EL (cell line): ENCODE results near the gene EDAR.

ENCODE experiments used
- DNase-seq: peaks from one replicate; pipeline ENCODE4 v3.0.0-alpha.2; 2016

EDAR gene

GRCh38 chr2:108923019-108923700 is 65.9 kb downstream of the EDAR start:
- no peak for DNase-seq

- DNase-seq, result peak; percentile 39
Measured at GRCh38 chr2:108922141-108922915, 66.7 kb downstream of the EDAR start.

- no peak for DNase-seq
Measured at GRCh38 chr2:108921096-108922030, 67.7 kb downstream of the EDAR start.

GRCh38 chr2:108920686-108921085 is 68.3 kb downstream of the EDAR start:
- no peak for DNase-seq

GRCh38 chr2:108919571-108920373 is 69.2 kb downstream of the EDAR start:
- no peak for DNase-seq

GRCh38 chr2:108918941-108919341 is 70.1 kb downstream of the EDAR start:
- DNase-seq, result no peak

GRCh38 chr2:108918156-108918874 is 70.7 kb downstream of the EDAR start:
- DNase-seq, result no peak

GRCh38 chr2:108917526-108917925 is 71.5 kb downstream of the EDAR start:
- DNase-seq, result no peak

- no peak for DNase-seq
Measured at GRCh38 chr2:108916796-108917421, 72.1 kb downstream of the EDAR start.

GRCh38 chr2:108916122-108916795 is 72.8 kb downstream of the EDAR start:
- no peak for DNase-seq

GRCh38 chr2:108912629-108912902 is 76.5 kb downstream of the EDAR start:
- no peak for DNase-seq

- DNase-seq, result no peak
Measured at GRCh38 chr2:108911807-108912628, 77.0 kb downstream of the EDAR start.

GRCh38 chr2:108911401-108911800 is 77.6 kb downstream of the EDAR start:
- no peak for DNase-seq

- no peak for DNase-seq
Measured at GRCh38 chr2:108910541-108911396, 78.3 kb downstream of the EDAR start.

- no peak for DNase-seq
Measured at GRCh38 chr2:108910011-108910431, 79.0 kb downstream of the EDAR start.

GRCh38 chr2:108909275-108909823 is 79.7 kb downstream of the EDAR start:
- DNase-seq, result no peak

GRCh38 chr2:108908713-108909070 is 80.3 kb downstream of the EDAR start:
- no peak for DNase-seq

GRCh38 chr2:108907822-108908712 is 81.0 kb downstream of the EDAR start:
- DNase-seq, result no peak
